Measurements from ENCODE around the gene BHLHA9.
A peak's percentile ranks its signal among the peaks of the same experiment; 100 is the strongest.
"Not testable (repeated sequence)": the region's sequence is repeated elsewhere in the genome, so short reads cannot be mapped to it uniquely, and the experiment has no call there.

Gene BHLHA9

DNA sequence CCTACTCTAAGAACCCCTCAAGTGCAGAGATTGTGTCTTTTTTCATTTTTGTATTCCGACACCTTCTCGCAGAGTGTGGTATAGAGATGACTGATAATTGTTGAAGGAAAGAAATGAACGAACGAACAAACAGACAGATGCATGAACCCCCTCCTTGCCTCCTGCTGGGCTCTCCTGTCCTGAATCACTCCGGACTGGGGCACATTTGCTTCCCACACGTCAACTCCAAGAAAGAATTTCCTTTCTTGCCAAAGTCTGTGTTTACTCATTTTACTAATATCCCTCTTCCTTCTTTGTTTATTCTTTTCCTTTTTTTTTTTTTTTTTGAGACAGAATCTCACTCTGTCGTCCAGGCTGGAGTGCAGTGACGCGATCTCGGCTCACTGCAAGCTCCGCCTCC, 37.5 kb upstream of the BHLHA9 start:
- TF ChIP-seq, protein P1, sequence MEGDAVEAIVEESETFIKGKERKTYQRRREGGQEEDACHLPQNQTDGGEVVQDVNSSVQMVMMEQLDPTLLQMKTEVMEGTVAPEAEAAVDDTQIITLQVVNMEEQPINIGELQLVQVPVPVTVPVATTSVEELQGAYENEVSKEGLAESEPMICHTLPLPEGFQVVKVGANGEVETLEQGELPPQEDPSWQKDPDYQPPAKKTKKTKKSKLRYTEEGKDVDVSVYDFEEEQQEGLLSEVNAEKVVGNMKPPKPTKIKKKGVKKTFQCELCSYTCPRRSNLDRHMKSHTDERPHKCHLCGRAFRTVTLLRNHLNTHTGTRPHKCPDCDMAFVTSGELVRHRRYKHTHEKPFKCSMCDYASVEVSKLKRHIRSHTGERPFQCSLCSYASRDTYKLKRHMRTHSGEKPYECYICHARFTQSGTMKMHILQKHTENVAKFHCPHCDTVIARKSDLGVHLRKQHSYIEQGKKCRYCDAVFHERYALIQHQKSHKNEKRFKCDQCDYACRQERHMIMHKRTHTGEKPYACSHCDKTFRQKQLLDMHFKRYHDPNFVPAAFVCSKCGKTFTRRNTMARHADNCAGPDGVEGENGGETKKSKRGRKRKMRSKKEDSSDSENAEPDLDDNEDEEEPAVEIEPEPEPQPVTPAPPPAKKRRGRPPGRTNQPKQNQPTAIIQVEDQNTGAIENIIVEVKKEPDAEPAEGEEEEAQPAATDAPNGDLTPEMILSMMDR (conservative IDR thresholded peaks at IDR 0.05; ENCODE audit: low read depth, low read length), result no peak
- H3K4me3 ChIP-seq (ENCODE audit: low read depth, low read length), result no peak overlapping the region
- DNase-seq (ENCODE audit: low read depth), result peak; percentile 73

DNA sequence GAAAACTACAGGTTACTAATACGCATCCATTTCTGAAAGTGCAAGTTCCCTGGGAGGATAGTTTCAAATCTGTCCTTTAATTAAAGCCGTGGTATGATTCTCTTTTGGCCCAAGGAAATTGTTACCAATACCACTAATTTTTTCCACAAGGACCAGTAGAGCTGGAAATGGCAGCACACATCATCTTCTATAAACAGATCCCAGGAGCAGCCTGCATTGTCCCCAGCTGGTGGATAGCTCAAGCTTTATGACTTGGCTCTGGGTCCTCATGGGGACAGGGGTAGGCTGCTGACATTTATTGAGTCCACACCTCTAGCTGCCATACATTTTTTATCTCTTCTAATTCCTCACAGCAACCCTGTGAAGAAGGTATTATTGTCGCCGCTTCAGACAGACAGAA, 35.8 kb upstream of the BHLHA9 start:
- no peak overlapping the region for H3K4me3 ChIP-seq (ENCODE audit: low read depth, low read length)
- DNase-seq (ENCODE audit: low read depth), result no peak
- TF ChIP-seq, protein P1 (conservative IDR thresholded peaks at IDR 0.05; ENCODE audit: low read depth, low read length), result no peak

DNA sequence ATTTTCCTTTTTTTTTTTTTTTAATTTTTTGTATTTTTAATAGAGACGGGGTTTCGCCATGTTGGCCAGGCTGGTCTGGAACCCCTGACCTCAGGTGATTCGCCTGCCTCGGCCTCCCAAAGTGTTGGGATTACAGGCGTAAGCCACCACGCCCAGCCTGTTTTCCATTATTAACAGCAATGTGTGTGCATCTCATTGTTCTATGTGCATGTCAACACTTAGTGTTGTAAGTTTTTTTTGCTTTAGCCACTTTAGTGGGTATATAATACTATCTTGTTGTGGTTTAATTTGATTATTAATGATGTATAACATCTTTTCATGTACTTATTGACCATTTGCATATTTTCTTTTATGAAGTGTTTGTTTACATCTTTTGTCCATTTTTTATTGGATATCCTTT, 32.8 kb upstream of the BHLHA9 start:
- DNase-seq (ENCODE audit: low read depth), result no peak
- no peak overlapping the region for H3K4me3 ChIP-seq (ENCODE audit: low read depth, low read length)
- TF ChIP-seq, protein P1 (conservative IDR thresholded peaks at IDR 0.05; ENCODE audit: low read depth, low read length), result no peak

DNA sequence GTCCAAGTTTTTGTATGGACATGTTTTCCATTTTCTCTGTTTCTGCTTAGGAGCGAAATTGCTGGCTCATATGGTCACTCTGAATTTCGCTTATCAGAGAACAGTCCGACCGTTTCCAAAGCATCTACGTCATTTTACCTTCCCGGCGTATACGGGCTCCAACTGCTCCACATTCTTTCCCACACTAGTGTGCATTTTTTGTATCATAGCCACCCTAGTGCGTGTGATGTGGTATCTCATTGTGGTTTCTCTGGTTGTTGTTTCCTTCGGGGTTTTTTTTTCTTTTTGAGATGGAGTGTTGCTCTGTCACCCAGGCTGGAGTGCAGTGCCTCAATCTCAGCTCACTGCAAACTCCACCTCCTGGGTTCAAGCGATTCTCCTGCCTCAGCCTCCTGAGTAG, 31.0 kb upstream of the BHLHA9 start:
- peak; percentile 71 for DNase-seq (ENCODE audit: low read depth)
- no peak overlapping the region for H3K4me3 ChIP-seq (ENCODE audit: low read depth, low read length)
- TF ChIP-seq, protein P1 (conservative IDR thresholded peaks at IDR 0.05; ENCODE audit: low read depth, low read length), result no peak

DNA sequence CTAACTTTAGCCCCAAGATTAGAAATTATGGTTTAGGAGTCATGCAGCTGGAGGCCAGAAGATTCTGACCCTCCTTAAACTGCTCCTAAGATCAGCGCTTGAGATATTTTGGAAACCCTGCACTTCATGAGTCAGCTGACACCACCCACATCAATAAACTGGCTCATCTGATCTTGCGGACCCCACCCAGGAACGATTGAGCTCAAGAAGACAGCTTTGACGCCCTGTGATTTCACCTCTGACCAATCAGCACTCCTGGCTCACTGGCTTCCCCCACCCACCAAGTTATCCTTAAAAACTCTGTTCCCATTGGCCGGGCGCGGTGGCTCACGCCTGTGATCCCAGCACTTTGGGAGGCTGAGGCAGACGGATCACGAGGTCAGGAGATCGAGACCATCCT, 29.8 kb upstream of the BHLHA9 start:
- DNase-seq (ENCODE audit: low read depth); H3K4me3 ChIP-seq (ENCODE audit: low read depth, low read length): not testable (repeated sequence)

DNA sequence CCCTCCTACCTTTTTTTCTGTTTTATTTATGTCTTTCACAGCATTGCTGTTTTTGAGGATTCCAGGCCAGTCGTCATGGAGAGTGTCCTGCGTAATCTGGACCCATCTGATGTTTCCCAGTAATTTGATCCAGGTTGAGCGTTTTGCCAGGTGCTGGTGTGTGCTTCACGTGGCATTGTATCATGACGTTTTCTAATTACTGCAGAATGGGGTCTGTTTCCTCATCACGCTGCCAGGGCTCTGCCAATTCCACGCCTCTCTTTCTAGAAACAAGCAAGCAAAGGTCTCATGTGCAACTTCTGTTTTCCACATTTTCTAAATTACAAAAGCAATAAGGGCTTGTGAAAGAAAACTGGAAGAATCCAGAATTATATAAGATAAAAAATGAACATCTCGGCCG, 28.3 kb upstream of the BHLHA9 start:
- no peak overlapping the region for H3K4me3 ChIP-seq (ENCODE audit: low read depth, low read length)
- peak; percentile 64 for DNase-seq (ENCODE audit: low read depth)
- TF ChIP-seq, protein P1 (conservative IDR thresholded peaks at IDR 0.05; ENCODE audit: low read depth, low read length), result no peak

DNA sequence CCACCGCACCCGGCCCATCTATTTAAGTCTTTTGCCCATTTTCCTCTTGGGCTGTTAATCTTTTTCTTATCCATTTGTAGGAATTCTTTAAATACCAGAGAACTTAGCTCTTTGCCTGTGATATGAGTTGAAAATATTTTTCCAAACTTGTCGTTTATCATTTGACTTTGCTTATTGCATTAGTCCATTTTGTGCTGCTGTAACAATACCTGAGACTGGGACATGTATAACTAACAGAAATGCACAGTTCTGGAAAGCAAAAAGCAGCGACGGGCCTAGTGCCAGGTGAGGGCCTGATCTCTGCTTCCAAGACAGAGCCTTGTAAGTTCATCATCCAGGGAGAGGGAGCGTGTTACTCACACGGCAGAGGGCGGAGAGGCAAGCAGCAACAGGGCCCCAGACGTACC, 25.6 kb upstream of the BHLHA9 start:
- TF ChIP-seq, protein P1 (conservative IDR thresholded peaks at IDR 0.05; ENCODE audit: low read depth, low read length), result no peak
- DNase-seq (ENCODE audit: low read depth), result peak; percentile 35
- no peak overlapping the region for H3K4me3 ChIP-seq (ENCODE audit: low read depth, low read length)

Data from choroid plexus epithelial cell (primary cell).